HepG2 (cell line): ENCODE measurements around the gene SLIT3. TPM values are rescaled to one million over a fixed set of nuclear protein-coding genes. Genes with fewer than 3 reads are reported as not detected.

Source experiments
- BATF2 ChIP-seq: sonication (generic); formaldehyde crosslinking; IDR thresholded peaks from 2 replicates; pipeline ENCODE4 v1.8.0; 2022; ENCODE audit warnings: mild to moderate bottlenecking, missing genetic modification reagents, moderate library complexity
- DPF2 ChIP-seq: sonication (generic); formaldehyde crosslinking; IDR thresholded peaks from 2 replicates; pipeline ENCODE4 v1.4.0; 2020; ENCODE audit warnings: mild to moderate bottlenecking, low read depth, missing genetic modification reagents, borderline replicate concordance
- ELF3 ChIP-seq: IDR thresholded peaks from 2 replicates; pipeline ENCODE4 v1.6.1; 2016; ENCODE audit warnings: missing genetic modification reagents, missing compliant biosample characterization
- ETV5 ChIP-seq: IDR thresholded peaks from 2 replicates; pipeline ENCODE4 v1.6.1; 2018; ENCODE audit warnings: missing biosample characterization, missing genetic modification reagents, inconsistent platforms, borderline replicate concordance
- GTF3A ChIP-seq: sonication (generic); formaldehyde crosslinking; conservative IDR thresholded peaks from 2 replicates; pipeline ENCODE4 v1.4.0; 2020; ENCODE audit warnings: mild to moderate bottlenecking, missing genetic modification reagents
- MIXL1 ChIP-seq: IDR thresholded peaks from 2 replicates; pipeline ENCODE4 v1.6.1; 2016
- NR2C2 ChIP-seq: sonication (generic); formaldehyde crosslinking; IDR thresholded peaks from 2 replicates; pipeline ENCODE4 v1.4.0; 2020; ENCODE audit warnings: missing genetic modification reagents, mild to moderate bottlenecking, moderate library complexity, borderline replicate concordance
- REXO4 ChIP-seq: sonication (generic); formaldehyde crosslinking; IDR thresholded peaks from 2 replicates; pipeline ENCODE4 v1.8.0; 2022; ENCODE audit warnings: missing genetic modification reagents, mild to moderate bottlenecking, borderline replicate concordance
- TARDBP ChIP-seq: sonication (generic); formaldehyde crosslinking; IDR thresholded peaks from 2 replicates; pipeline ENCODE4 v1.8.0; 2022; ENCODE audit warnings: mild to moderate bottlenecking, missing genetic modification reagents
- TMF1 ChIP-seq: sonication (generic); formaldehyde crosslinking; IDR thresholded peaks from 2 replicates; pipeline ENCODE4 v1.8.1; 2022; ENCODE audit warnings: low read depth, missing genetic modification reagents
- TRIM24 ChIP-seq: sonication (generic); formaldehyde crosslinking; IDR thresholded peaks from 2 replicates; pipeline ENCODE4 v1.8.0; 2022; ENCODE audit warnings: mild to moderate bottlenecking, missing genetic modification reagents
- ZFX ChIP-seq: sonication (generic); formaldehyde crosslinking; IDR thresholded peaks from 2 replicates; pipeline ENCODE4 v1.4.0; 2020; ENCODE audit warnings: mild to moderate bottlenecking, low read depth, missing genetic modification reagents, moderate library complexity
- ZMYM3 ChIP-seq: sonication (generic); formaldehyde crosslinking; IDR thresholded peaks from 2 replicates; pipeline ENCODE4 v1.5.1; 2020; ENCODE audit warnings: mild to moderate bottlenecking, missing genetic modification reagents
- ZNF292 ChIP-seq: sonication (generic); formaldehyde crosslinking; IDR thresholded peaks from 2 replicates; pipeline ENCODE4 v1.8.1; 2022; ENCODE audit warnings: mild to moderate bottlenecking, low read depth, missing genetic modification reagents, borderline replicate concordance
- ZNF501 ChIP-seq: sonication (generic); formaldehyde crosslinking; IDR thresholded peaks from 2 replicates; pipeline ENCODE4 v1.5.1; 2020; ENCODE audit warnings: mild to moderate bottlenecking, moderate library complexity, missing genetic modification reagents
- ZNF570 ChIP-seq: sonication (generic); formaldehyde crosslinking; IDR thresholded peaks from 2 replicates; pipeline ENCODE4 v1.4.0; 2020; ENCODE audit warnings: mild to moderate bottlenecking, missing genetic modification reagents, borderline replicate concordance
- ZNF605 ChIP-seq: sonication (generic); formaldehyde crosslinking; IDR thresholded peaks from 2 replicates; pipeline ENCODE4 v1.8.0; 2022; ENCODE audit warnings: mild to moderate bottlenecking, missing genetic modification reagents
- ZNF792 ChIP-seq: IDR thresholded peaks from 2 replicates; pipeline ENCODE4 v1.6.1; 2016
- polyA plus RNA-seq, 8 experiments: library from polyadenylated mRNA; depleted of rRNA in 3 of 8; stranded (reverse) in 7 of 8; unstranded in 1 of 8; fragments of >200 nt; fragmentation: Illumina TruSeq in 4 of 8; extraction: Trizol in 4 of 8; gene quantifications; 2 replicates each; pipeline versions ENCODE4 v1.2.1 to v1.2.3, GENCODE V29; 2011 to 2016; ENCODE audit warnings: low read depth in 4 of 8, missing spikeins in 1 of 8, mixed read lengths in 1 of 8; ENCODE audit not compliant: insufficient read depth in 1 of 8
- total RNA-seq, 5 experiments: library from RNA; depleted of rRNA; stranded (reverse); fragments of >200 nt; fragmentation: Illumina TruSeq; extraction: Trizol; gene quantifications; 2 replicates each; pipeline ENCODE4 v1.2.3, GENCODE V29; 2016; ENCODE audit warnings: low read depth in 1 of 5
- TF ChIP-seq, protein P1 (sequence below): sonication (generic); formaldehyde crosslinking; conservative IDR thresholded peaks from 2 replicates; pipeline ENCODE4 v1.4.0; 2020; ENCODE audit warnings: missing genetic modification reagents
- TF ChIP-seq, protein P2 (sequence below): IDR thresholded peaks from 2 replicates; pipeline ENCODE4 v1.6.1; 2012; ENCODE audit warnings: low read depth, low read length, improper control_type of control experiment
- TF ChIP-seq, protein P3 (sequence below): sonication (generic); formaldehyde crosslinking; IDR thresholded peaks from 2 replicates; pipeline ENCODE4 v1.9.0; 2021; ENCODE audit warnings: missing genetic modification reagents, mild to moderate bottlenecking, borderline replicate concordance

Gene SLIT3
- total and polyA plus RNA-seq, 2 of the 13 experiments (the other 11 are each of a cell fraction or from before 2014, with no cell fraction given), result not detected

DNA sequence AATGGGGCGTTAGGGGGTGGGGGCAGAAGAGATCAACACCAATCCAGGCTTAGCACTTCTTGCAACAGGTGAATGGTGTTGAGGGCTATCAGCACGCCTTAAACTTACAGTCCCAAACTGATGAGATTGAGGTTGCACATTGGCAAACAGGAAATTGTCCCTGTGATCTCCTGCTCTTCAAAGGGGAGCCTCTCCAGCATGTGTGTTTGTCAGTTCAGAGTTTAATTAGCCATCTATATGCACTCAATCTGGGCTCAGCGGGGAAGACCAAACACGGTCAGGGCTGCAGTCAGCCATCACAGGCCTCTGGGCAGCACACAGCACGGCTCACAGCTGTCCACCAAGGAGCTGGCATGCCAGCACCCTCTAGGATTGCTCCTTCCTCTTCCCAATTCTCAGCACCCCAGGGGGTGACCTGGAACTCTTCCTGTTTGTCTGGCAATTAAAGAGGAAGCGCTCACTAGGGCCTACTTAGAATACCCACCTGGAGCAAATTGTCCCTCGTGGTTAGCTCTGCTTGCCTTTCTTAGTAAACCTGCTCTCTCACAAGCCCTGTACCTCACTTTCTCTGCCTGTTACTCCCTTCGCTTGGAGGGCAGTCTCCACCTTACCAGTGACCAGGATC, 217.4 kb downstream of the SLIT3 start (continued):
- TF ChIP-seq ZNF292 (0 out of 2 replicates have a peak, but pooled peaks have one; percentile 59), ETV5 (CRISPR knock-in tag) (peak; percentile 47; the same call in 1 of the 2 replicates), BATF2 (CRISPR knock-in tag) (no peak), ELF3 (CRISPR knock-in tag) (0 out of 2 replicates have a peak, but pooled peaks have one; percentile 36), TMF1 (CRISPR knock-in tag) (no peak), ZNF605 (CRISPR knock-in tag) (0 out of 2 replicates have a peak, but pooled peaks have one; percentile 15), DPF2 (CRISPR knock-in tag) (0 out of 2 replicates have a peak, but pooled peaks have one; percentile 55), NR2C2 (CRISPR knock-in tag) (0 out of 2 replicates have a peak, but pooled peaks have one; percentile 20), GTF3A (CRISPR knock-in tag) (no peak), ZNF501 (CRISPR knock-in tag) (0 out of 2 replicates have a peak, but pooled peaks have one; percentile 22), TARDBP (peak; percentile 30; the same call in 1 of the 2 replicates), REXO4 (no peak), ZFX (CRISPR knock-in tag) (peak; percentile 66), ZNF792 (peak; percentile 99), ZMYM3 (CRISPR knock-in tag) (peak; percentile 40; the same call in 1 of the 2 replicates), TRIM24 (CRISPR knock-in tag) (peak; percentile 74; the same call in 1 of the 2 replicates), MIXL1 (CRISPR knock-in tag) (peak; percentile 94), ZNF570 (CRISPR knock-in tag) (no peak)
- TF ChIP-seq, protein P1, sequence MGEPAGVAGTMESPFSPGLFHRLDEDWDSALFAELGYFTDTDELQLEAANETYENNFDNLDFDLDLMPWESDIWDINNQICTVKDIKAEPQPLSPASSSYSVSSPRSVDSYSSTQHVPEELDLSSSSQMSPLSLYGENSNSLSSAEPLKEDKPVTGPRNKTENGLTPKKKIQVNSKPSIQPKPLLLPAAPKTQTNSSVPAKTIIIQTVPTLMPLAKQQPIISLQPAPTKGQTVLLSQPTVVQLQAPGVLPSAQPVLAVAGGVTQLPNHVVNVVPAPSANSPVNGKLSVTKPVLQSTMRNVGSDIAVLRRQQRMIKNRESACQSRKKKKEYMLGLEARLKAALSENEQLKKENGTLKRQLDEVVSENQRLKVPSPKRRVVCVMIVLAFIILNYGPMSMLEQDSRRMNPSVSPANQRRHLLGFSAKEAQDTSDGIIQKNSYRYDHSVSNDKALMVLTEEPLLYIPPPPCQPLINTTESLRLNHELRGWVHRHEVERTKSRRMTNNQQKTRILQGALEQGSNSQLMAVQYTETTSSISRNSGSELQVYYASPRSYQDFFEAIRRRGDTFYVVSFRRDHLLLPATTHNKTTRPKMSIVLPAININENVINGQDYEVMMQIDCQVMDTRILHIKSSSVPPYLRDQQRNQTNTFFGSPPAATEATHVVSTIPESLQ (CRISPR knock-in tag), result no peak
- TF ChIP-seq, protein P2, sequence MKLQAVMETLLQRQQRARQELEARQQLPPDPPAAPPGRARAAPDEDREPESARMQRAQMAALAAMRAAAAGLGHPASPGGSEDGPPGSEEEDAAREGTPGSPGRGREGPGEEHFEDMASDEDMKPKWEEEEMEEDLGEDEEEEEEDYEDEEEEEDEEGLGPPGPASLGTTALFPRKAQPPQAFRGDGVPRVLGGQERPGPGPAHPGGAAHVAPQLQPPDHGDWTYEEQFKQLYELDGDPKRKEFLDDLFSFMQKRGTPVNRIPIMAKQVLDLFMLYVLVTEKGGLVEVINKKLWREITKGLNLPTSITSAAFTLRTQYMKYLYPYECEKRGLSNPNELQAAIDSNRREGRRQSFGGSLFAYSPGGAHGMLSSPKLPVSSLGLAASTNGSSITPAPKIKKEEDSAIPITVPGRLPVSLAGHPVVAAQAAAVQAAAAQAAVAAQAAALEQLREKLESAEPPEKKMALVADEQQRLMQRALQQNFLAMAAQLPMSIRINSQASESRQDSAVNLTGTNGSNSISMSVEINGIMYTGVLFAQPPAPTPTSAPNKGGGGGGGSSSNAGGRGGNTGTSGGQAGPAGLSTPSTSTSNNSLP, result peak; percentile 32; the same call in 1 of the 2 replicates
- TF ChIP-seq, protein P3, sequence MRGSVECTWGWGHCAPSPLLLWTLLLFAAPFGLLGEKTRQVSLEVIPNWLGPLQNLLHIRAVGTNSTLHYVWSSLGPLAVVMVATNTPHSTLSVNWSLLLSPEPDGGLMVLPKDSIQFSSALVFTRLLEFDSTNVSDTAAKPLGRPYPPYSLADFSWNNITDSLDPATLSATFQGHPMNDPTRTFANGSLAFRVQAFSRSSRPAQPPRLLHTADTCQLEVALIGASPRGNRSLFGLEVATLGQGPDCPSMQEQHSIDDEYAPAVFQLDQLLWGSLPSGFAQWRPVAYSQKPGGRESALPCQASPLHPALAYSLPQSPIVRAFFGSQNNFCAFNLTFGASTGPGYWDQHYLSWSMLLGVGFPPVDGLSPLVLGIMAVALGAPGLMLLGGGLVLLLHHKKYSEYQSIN (CRISPR knock-in tag), result no peak
